HL-60 (cell line): ENCODE measurements around the gene ESYT2.

ENCODE experiments used
- DNase-seq, 2 experiments: peaks; one replicate each; pipeline ENCODE4 v3.0.0-alpha.2; 2010 to 2020; ENCODE audit warnings: low read depth in 1 of 2, low spot score in 1 of 2
- H3K27ac ChIP-seq: fragments of 250-450 bp; sonication (Bioruptor Pico); replicated peaks from 2 replicates; pipeline ENCODE4 v1.5.1; 2020; ENCODE audit warnings: mild to moderate bottlenecking, moderate library complexity
- H3K27me3 ChIP-seq: fragments of 250-450 bp; sonication (Bioruptor Pico); 2 replicates; pipeline ENCODE4 v1.5.1; 2021; ENCODE audit warnings: mild to moderate bottlenecking, moderate library complexity; ENCODE audit not compliant: insufficient read depth, poor library complexity, severe bottlenecking
- H3K4me3 ChIP-seq: replicated peaks from 2 replicates; pipeline ENCODE4 v1.5.1; 2011; ENCODE audit warnings: mild to moderate bottlenecking, control low read depth, low read length; ENCODE audit not compliant: insufficient read depth
- CTCF ChIP-seq: IDR thresholded peaks from one replicate; pipeline ENCODE4 v1.5.1; 2011; ENCODE audit warnings: low read length, control low read depth, inconsistent platforms; ENCODE audit not compliant: insufficient read depth
- GABPA ChIP-seq: IDR thresholded peaks from 2 replicates; pipeline ENCODE4 v1.6.1; 2012; ENCODE audit warnings: low read depth
- POLR2AphosphoS5 ChIP-seq: IDR thresholded peaks from 2 replicates; pipeline ENCODE4 v1.6.1; 2012; ENCODE audit warnings: low read depth
- SPI1 ChIP-seq: IDR thresholded peaks from 2 replicates; pipeline ENCODE4 v1.6.1; 2012; ENCODE audit warnings: low read depth, mild to moderate bottlenecking, borderline replicate concordance
- TF ChIP-seq, protein P1 (sequence below): IDR thresholded peaks from 2 replicates; pipeline ENCODE4 v1.6.1; 2012; ENCODE audit warnings: low read depth; ENCODE audit not compliant: insufficient replicate concordance

ESYT2 gene

DNA sequence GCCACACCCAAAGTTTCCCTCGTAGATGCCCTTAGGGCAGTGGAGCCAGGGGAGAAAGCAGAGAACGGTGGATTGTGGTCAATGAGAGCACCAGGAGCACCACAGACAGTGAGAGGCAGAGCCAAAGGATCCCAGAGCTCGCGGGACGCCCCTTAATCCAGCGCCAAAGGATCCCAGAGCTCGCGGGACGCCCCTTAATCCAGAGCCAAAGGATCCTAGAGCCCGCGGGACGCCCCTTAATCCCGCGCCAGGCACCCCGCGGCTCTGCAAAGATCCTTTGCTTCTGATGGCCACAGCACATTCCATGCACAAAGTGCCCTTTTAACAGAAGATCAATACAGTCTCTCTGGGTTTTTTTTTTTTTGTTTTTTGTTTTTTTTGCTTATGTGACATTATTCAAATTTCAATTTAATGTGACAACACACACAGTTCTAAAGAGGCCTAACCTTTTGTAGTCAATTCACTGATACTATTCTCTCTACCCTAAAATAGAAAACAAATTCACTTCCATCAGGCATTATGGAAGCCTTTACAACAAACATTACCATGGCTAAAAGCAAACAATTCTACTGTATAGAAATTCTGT is 71.8 kb downstream of the ESYT2 start:
- H3K27me3 ChIP-seq, result no peaks in the 10 kb centered on the region
- H3K4me3 ChIP-seq, result no peak overlapping the region
- DNase-seq, result no peak
- TF ChIP-seq SPI1 (no peak), POLR2AphosphoS5 (no peak), GABPA (no peak), CTCF (no peak)
- TF ChIP-seq, protein P1, sequence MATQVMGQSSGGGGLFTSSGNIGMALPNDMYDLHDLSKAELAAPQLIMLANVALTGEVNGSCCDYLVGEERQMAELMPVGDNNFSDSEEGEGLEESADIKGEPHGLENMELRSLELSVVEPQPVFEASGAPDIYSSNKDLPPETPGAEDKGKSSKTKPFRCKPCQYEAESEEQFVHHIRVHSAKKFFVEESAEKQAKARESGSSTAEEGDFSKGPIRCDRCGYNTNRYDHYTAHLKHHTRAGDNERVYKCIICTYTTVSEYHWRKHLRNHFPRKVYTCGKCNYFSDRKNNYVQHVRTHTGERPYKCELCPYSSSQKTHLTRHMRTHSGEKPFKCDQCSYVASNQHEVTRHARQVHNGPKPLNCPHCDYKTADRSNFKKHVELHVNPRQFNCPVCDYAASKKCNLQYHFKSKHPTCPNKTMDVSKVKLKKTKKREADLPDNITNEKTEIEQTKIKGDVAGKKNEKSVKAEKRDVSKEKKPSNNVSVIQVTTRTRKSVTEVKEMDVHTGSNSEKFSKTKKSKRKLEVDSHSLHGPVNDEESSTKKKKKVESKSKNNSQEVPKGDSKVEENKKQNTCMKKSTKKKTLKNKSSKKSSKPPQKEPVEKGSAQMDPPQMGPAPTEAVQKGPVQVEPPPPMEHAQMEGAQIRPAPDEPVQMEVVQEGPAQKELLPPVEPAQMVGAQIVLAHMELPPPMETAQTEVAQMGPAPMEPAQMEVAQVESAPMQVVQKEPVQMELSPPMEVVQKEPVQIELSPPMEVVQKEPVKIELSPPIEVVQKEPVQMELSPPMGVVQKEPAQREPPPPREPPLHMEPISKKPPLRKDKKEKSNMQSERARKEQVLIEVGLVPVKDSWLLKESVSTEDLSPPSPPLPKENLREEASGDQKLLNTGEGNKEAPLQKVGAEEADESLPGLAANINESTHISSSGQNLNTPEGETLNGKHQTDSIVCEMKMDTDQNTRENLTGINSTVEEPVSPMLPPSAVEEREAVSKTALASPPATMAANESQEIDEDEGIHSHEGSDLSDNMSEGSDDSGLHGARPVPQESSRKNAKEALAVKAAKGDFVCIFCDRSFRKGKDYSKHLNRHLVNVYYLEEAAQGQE, result no peak
- no peak overlapping the region for H3K27ac ChIP-seq

GRCh38 chr7:158754746-158755444 is 74.4 kb downstream of the ESYT2 start:
- TF ChIP-seq CTCF, result no peak
- no peak for TF ChIP-seq GABPA
- TF ChIP-seq POLR2AphosphoS5, result no peak
- TF ChIP-seq SPI1, result no peak
- TF ChIP-seq, protein P1, result no peak
- H3K27ac ChIP-seq, result no peak overlapping the region
- H3K4me3 ChIP-seq, result no peak overlapping the region
- no peak for DNase-seq
- H3K27me3 ChIP-seq, result no peaks in the 10 kb centered on the region

GRCh38 chr7:158753900-158754299 is 75.4 kb downstream of the ESYT2 start:
- no peak overlapping the region for H3K27ac ChIP-seq
- no peaks in the 10 kb centered on the region for H3K27me3 ChIP-seq
- no peak for TF ChIP-seq SPI1
- TF ChIP-seq, protein P1, result no peak
- TF ChIP-seq CTCF, result no peak
- no peak for TF ChIP-seq POLR2AphosphoS5
- no peak overlapping the region for H3K4me3 ChIP-seq
- DNase-seq, result no peak
